ENCODE results near the gene SDHA.

Gene SDHA

DNA sequence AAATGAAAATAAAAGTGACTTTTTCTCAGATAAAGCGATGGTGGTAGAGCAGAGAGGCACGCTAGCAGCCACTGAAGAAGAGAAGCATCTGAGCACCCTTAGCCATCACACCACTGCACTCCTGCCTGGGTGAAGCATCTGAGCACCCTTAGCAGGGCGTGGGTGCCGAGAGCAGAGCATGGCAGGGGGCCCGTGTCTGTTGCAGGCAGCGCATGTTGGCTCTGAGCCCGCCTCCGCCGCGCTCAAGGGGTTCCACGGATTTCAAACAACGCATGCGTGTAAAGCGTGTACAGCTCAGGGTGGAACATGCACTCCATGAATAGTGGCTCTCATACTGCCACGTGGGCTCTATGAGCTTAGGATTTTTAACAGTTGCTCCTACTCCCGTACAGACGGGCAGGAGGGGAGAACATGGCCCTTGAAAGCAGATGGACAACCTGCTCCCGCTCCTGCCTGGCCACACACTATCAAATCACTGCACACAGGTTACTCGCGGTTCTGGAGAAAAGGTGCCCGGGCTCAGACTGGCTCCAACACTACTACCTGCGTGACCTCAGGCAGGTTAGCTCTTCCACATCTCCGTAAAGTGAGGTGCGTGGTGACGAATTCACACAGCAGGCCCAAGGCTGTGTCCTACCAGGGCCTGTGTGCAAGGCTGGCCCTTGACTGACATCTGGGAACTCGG, 14.7 kb upstream of the SDHA start:
- TF ChIP-seq, protein P1, sequence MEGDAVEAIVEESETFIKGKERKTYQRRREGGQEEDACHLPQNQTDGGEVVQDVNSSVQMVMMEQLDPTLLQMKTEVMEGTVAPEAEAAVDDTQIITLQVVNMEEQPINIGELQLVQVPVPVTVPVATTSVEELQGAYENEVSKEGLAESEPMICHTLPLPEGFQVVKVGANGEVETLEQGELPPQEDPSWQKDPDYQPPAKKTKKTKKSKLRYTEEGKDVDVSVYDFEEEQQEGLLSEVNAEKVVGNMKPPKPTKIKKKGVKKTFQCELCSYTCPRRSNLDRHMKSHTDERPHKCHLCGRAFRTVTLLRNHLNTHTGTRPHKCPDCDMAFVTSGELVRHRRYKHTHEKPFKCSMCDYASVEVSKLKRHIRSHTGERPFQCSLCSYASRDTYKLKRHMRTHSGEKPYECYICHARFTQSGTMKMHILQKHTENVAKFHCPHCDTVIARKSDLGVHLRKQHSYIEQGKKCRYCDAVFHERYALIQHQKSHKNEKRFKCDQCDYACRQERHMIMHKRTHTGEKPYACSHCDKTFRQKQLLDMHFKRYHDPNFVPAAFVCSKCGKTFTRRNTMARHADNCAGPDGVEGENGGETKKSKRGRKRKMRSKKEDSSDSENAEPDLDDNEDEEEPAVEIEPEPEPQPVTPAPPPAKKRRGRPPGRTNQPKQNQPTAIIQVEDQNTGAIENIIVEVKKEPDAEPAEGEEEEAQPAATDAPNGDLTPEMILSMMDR (IDR thresholded peaks at IDR 0.05; ENCODE audit: low read depth, low read length, missing control alignments) = no peak
- no peak overlapping the region for H3K4me3 ChIP-seq (replicated peaks; ENCODE audit: low read depth, low read length)
- DNase-seq (ENCODE audit: extremely low read depth, low read depth) = no peak

DNA sequence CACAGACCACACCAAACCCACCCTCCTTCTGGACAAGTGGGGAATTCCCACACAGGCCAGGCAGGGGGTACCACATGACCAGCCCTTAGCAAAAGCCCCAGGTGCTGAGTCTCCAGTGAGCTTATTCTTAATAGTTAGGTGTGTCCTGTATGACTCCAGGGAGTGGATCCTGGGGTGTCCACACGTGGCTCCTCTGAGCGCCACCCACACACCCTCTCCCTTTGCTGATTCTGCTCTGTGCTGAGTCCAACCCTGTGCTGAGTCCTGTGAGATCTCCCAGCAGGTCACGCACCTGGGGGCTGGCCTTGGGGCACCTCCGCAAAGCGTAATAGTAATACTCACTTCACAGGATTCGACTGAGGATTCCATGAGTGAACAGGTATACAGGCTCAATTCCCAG, 14.1 kb upstream of the SDHA start:
- no peak for DNase-seq (ENCODE audit: extremely low read depth, low read depth)
- no peak overlapping the region for H3K4me3 ChIP-seq (replicated peaks; ENCODE audit: low read depth, low read length)
- TF ChIP-seq, protein P1 (IDR thresholded peaks at IDR 0.05; ENCODE audit: low read depth, low read length, missing control alignments) = no peak

DNA sequence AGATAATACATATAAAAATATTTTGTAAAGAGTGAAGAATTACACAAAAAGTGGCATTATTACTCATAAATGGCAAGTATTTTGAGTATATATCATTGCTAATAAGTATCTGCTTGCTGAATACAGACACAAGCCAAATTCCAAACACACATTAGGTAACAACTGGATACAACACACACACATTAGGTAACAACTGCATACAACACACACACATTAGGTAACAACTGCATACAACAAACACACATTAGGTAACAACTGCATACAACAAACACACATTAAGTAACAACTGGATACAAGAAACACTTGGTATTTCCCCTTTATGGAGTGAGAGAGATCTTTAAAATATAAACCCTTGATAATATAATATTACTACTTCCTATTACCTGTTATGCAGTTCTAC, 13.7 kb upstream of the SDHA start:
- no peak for DNase-seq (ENCODE audit: extremely low read depth, low read depth)
- H3K4me3 ChIP-seq (replicated peaks; ENCODE audit: low read depth, low read length) = no peak overlapping the region
- TF ChIP-seq, protein P1 (IDR thresholded peaks at IDR 0.05; ENCODE audit: low read depth, low read length, missing control alignments) = no peak

DNA sequence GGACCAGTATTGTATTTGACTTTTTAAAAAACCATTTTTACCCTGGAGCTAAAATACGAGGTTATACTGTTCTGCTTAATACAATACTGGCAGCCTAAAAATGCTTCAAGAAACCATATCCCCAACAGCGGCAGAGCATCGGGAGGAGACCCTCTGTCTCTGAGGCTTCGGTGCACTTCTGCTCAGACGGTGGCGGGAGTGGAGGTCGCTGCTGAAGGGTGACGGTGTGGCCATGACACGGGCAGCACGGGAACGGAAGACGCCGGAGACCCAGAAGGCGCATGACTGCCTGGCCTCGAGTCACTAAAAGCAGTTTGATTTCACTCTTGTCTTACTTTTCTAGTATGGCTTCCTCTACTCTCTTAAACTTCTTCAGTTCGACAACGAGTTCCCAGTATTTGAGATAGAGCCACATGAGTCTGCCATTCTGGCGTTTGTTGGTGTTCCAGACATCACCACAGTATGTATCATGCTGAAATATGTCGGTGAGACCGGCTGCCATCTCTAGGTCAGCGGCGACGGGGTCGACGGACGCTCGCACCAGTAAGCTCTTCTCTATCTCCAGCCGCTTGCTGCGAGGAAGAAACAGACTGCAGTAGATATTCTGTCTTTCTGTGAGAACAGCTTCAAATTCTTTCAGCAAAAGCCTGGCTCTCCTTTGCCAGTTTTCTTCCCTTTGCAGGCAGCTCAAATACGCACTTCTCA, 13.0 kb upstream of the SDHA start:
- no peak overlapping the region for H3K4me3 ChIP-seq (replicated peaks; ENCODE audit: low read depth, low read length)
- DNase-seq (ENCODE audit: extremely low read depth, low read depth) = no peak
- TF ChIP-seq, protein P1 (IDR thresholded peaks at IDR 0.05; ENCODE audit: low read depth, low read length, missing control alignments) = no peak

DNA sequence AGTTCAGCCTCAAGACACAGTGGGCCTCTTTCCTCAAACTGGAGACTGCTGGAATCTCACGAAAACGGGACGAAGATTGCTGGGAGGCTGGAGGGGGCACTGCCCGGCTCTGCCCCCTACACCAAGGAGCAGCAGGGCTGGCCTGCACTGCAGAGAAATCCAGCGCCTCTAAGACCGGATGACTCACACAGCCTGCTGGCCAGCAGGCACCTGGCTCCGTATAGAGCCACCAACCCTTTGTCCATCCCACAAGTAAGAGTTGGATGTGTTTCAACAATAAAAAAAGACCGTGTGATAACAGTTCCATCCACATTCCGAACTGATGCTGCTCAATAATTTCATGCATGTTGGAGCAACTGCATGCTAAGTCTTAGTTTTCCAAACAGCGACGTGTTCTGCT, 11.7 kb upstream of the SDHA start:
- no peak for DNase-seq (ENCODE audit: extremely low read depth, low read depth)
- TF ChIP-seq, protein P1 (IDR thresholded peaks at IDR 0.05; ENCODE audit: low read depth, low read length, missing control alignments) = no peak
- no peak overlapping the region for H3K4me3 ChIP-seq (replicated peaks; ENCODE audit: low read depth, low read length)

DNA sequence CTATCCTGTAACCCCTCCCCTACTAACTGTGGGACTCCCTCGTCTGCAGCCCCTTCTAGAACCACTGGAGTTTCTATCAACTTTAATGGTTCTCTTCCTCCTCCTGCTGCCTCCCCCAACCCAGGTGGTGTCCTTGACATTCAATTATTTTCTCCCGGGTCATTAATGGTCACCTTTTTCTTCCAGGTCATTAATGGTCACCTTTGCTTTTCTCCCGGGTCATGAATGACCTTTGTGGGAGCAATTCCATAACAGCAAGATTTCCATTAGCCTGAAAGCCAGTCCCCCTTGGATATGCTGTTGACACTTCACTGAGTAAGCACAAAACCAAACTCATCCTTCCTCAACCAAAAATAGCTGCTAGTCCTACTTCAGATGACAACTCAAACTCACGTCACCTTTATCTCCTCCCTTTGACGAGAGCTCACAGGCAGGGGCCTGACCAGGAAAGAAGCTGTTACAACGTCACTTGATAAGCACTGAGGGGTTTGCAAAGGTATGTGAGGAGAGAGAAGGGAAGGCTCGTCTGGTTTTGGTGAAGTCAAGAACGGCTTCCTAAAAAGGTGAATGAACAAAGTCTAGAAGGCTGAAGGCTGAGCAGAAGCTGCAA, 11.1 kb upstream of the SDHA start:
- TF ChIP-seq, protein P1 (IDR thresholded peaks at IDR 0.05; ENCODE audit: low read depth, low read length, missing control alignments) = no peak
- no peak for DNase-seq (ENCODE audit: extremely low read depth, low read depth)
- no peak overlapping the region for H3K4me3 ChIP-seq (replicated peaks; ENCODE audit: low read depth, low read length)
